ENCODE results near the gene DBF4. TPM values are rescaled to one million over a fixed set of nuclear protein-coding genes. Genes with fewer than 3 reads are reported as not detected.

The DBF4 gene
- total and polyA plus RNA-seq, 2 of the 13 experiments (the other 11 are each of a cell fraction or from before 2014, with no cell fraction given), result 5.0 to 64.4 TPM

DNA sequence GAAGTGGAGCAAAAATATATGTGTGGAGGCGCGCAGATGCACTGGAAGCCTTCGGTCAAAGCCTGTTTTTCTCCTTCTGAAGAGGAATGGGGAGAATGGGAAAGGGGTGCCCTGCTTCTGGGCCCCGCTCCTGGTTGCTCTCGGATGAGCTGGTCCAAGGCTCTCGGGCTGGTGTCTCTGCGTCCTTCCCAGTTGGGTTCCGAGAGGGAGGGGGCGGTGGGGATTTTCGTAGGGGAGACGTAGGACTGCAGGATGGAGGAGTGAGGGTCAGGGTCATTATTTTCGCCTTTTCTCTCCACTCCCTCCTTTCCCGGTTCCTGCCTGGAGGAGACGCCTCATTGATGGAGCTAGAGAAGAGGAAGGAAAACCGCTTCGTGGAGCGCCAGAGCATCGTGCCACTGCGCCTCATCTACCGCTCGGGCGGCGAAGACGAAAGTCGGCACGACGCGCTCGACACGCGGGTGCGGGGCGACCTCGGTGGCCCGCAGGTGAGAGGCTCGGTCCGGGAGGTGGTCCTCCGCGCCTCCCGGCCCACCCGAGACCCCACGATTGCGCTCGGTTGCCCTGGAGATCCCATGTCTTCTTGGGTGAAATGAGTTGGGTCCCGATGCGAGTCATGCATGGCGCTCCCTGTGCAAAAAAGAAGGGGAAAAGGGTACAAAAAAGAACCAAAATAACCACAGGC is 58.5 kb downstream of the DBF4 start (continued):
- TF ChIP-seq, protein P1, sequence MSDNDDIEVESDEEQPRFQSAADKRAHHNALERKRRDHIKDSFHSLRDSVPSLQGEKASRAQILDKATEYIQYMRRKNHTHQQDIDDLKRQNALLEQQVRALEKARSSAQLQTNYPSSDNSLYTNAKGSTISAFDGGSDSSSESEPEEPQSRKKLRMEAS (IDR thresholded peaks at IDR 0.05), result peak; percentile 70
- no peak for TF ChIP-seq FOXJ3 (CRISPR knock-in tag; IDR thresholded peaks at IDR 0.05; ENCODE audit: borderline replicate concordance)
- TF ChIP-seq ZNF768 (CRISPR knock-in tag; IDR thresholded peaks at IDR 0.05), result peak; percentile 52; the same call in 1 of the 2 replicates
- TF ChIP-seq MZF1 (CRISPR knock-in tag; IDR thresholded peaks at IDR 0.05; ENCODE audit: borderline replicate concordance), result no peak
- TF ChIP-seq HHEX (CRISPR knock-in tag; IDR thresholded peaks at IDR 0.05), result no peak
- no peak for TF ChIP-seq MXD4 (CRISPR knock-in tag; IDR thresholded peaks at IDR 0.05)
- TF ChIP-seq, protein P2, sequence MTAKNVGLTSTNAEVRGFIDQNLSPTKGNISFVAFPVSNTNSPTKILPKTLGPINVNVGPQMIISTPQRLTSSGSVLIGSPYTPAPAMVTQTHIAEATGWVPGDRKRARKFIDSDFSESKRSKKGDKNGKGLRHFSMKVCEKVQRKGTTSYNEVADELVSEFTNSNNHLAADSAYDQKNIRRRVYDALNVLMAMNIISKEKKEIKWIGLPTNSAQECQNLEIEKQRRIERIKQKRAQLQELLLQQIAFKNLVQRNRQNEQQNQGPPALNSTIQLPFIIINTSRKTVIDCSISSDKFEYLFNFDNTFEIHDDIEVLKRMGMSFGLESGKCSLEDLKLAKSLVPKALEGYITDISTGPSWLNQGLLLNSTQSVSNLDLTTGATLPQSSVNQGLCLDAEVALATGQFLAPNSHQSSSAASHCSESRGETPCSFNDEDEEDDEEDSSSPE (CRISPR knock-in tag; IDR thresholded peaks at IDR 0.05), result 0 out of 2 replicates have a peak, but pooled peaks have one; percentile 25
- TF ChIP-seq ZNF556 (CRISPR knock-in tag; IDR thresholded peaks at IDR 0.05; ENCODE audit: borderline replicate concordance), result no peak
- peak; percentile 71; the same call in 1 of the 2 replicates for TF ChIP-seq ZFP41 (CRISPR knock-in tag; IDR thresholded peaks at IDR 0.05; ENCODE audit: borderline replicate concordance)
- TF ChIP-seq, protein P3, sequence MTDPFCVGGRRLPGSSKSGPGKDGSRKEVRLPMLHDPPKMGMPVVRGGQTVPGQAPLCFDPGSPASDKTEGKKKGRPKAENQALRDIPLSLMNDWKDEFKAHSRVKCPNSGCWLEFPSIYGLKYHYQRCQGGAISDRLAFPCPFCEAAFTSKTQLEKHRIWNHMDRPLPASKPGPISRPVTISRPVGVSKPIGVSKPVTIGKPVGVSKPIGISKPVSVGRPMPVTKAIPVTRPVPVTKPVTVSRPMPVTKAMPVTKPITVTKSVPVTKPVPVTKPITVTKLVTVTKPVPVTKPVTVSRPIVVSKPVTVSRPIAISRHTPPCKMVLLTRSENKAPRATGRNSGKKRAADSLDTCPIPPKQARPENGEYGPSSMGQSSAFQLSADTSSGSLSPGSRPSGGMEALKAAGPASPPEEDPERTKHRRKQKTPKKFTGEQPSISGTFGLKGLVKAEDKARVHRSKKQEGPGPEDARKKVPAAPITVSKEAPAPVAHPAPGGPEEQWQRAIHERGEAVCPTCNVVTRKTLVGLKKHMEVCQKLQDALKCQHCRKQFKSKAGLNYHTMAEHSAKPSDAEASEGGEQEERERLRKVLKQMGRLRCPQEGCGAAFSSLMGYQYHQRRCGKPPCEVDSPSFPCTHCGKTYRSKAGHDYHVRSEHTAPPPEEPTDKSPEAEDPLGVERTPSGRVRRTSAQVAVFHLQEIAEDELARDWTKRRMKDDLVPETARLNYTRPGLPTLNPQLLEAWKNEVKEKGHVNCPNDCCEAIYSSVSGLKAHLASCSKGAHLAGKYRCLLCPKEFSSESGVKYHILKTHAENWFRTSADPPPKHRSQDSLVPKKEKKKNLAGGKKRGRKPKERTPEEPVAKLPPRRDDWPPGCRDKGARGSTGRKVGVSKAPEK (CRISPR knock-in tag; IDR thresholded peaks at IDR 0.05; ENCODE audit: borderline replicate concordance), result 0 out of 2 replicates have a peak, but pooled peaks have one; percentile 5
- TF ChIP-seq, protein P4, sequence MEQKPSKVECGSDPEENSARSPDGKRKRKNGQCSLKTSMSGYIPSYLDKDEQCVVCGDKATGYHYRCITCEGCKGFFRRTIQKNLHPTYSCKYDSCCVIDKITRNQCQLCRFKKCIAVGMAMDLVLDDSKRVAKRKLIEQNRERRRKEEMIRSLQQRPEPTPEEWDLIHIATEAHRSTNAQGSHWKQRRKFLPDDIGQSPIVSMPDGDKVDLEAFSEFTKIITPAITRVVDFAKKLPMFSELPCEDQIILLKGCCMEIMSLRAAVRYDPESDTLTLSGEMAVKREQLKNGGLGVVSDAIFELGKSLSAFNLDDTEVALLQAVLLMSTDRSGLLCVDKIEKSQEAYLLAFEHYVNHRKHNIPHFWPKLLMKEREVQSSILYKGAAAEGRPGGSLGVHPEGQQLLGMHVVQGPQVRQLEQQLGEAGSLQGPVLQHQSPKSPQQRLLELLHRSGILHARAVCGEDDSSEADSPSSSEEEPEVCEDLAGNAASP (CRISPR knock-in tag; IDR thresholded peaks at IDR 0.05; ENCODE audit: borderline replicate concordance), result no peak
- no peak for TF ChIP-seq NAIF1 (CRISPR knock-in tag; IDR thresholded peaks at IDR 0.05; ENCODE audit: borderline replicate concordance)
- peak; percentile 32; the same call in 1 of the 2 replicates for TF ChIP-seq GABPB1 (CRISPR knock-in tag; IDR thresholded peaks at IDR 0.05)
- no peak for TF ChIP-seq ZNF549 (CRISPR knock-in tag; IDR thresholded peaks at IDR 0.05)
- TF ChIP-seq BORCS8-MEF2B (CRISPR knock-in tag; IDR thresholded peaks at IDR 0.05), result 0 out of 2 replicates have a peak, but pooled peaks have one; percentile 47
- peak; percentile 44; the same call in 1 of the 2 replicates for TF ChIP-seq ZNF737 (CRISPR knock-in tag; IDR thresholded peaks at IDR 0.05; ENCODE audit: borderline replicate concordance)
- TF ChIP-seq ZFP36L1 (CRISPR knock-in tag; IDR thresholded peaks at IDR 0.05), result no peak
- TF ChIP-seq EED (CRISPR knock-in tag; IDR thresholded peaks at IDR 0.05), result 0 out of 2 replicates have a peak, but pooled peaks have one; percentile 51
- TF ChIP-seq FOXC1 (CRISPR knock-in tag; IDR thresholded peaks at IDR 0.05; ENCODE audit: borderline replicate concordance), result peak; percentile 53; the same call in 1 of the 2 replicates
- peak; percentile 17; the same call in 1 of the 2 replicates for TF ChIP-seq KDM2A (CRISPR knock-in tag; IDR thresholded peaks at IDR 0.05; ENCODE audit: borderline replicate concordance, low read depth)
- no peak for TF ChIP-seq ZNF670 (CRISPR knock-in tag; IDR thresholded peaks at IDR 0.05; ENCODE audit: borderline replicate concordance)
- TF ChIP-seq REL (CRISPR knock-in tag; conservative IDR thresholded peaks at IDR 0.05), result no peak
- TF ChIP-seq ATF7 (IDR thresholded peaks at IDR 0.05), result no peak
- no peak for TF ChIP-seq ATF7 (CRISPR knock-in tag; IDR thresholded peaks at IDR 0.05)
